CD4-positive, alpha-beta memory T cell (primary cell): ENCODE results near the gene GBP7. TPM values are rescaled to one million over a fixed set of nuclear protein-coding genes. Genes with fewer than 3 reads are reported as not detected.
"Not testable (repeated sequence)": the region's sequence is repeated elsewhere in the genome, so short reads cannot be mapped to it uniquely, and the experiment has no call there.

ENCODE experiments used
- CTCF ChIA-PET: fragments of 350-600 bp; sonication (Branson Sonifier 250); formaldehyde crosslinking; loops from one replicate; lab custom pipeline; 2021; ENCODE audit warnings: inconsistent platforms; ENCODE audit not compliant: partially characterized antibody; lab: Charles Lee
- POLR2A ChIA-PET: fragments of 350-600 bp; sonication (Branson Sonifier 250); formaldehyde crosslinking; loops from one replicate; lab custom pipeline; 2021; ENCODE audit not compliant: partially characterized antibody; lab: Charles Lee
- DNase-seq, 5 donors: peaks; one replicate each; pipeline versions ENCODE4 v3.0.0 to v3.0.0-alpha.2; 2020 to 2022; ENCODE audit warnings: mixed read lengths in 1 of 5
- H3K27ac ChIP-seq: one replicate; pipeline ENCODE4 v1.7.0; 2013; ENCODE audit warnings: low read depth, low read length
- H3K27me3 ChIP-seq: 2 replicates; pipeline ENCODE4 v1.7.0; 2013; ENCODE audit warnings: mild to moderate bottlenecking, low read length, moderate library complexity; ENCODE audit not compliant: insufficient read depth
- H3K36me3 ChIP-seq: 2 replicates; pipeline ENCODE4 v1.7.0; 2013; ENCODE audit warnings: mild to moderate bottlenecking, low read length, moderate library complexity; ENCODE audit not compliant: insufficient read depth
- H3K4me1 ChIP-seq: 2 replicates; pipeline ENCODE4 v1.7.0; 2013; ENCODE audit warnings: mild to moderate bottlenecking, low read length, moderate library complexity; ENCODE audit not compliant: insufficient read depth
- H3K4me3 ChIP-seq, 2 donors: one replicate each; pipeline ENCODE4 v1.7.0; 2013; ENCODE audit warnings: low read length in 2 of 2, mild to moderate bottlenecking in 1 of 2
- H3K9me3 ChIP-seq, 2 donors: one replicate each; pipeline ENCODE4 v1.7.0; 2013; ENCODE audit warnings: low read length in 2 of 2, control low read depth in 1 of 2; ENCODE audit not compliant: control insufficient read depth in 1 of 2
- H3K27ac Mint-ChIP-seq, 7 donors: one replicate each; pipeline ENCODE4 v1.8.0; 2020 to 2021; ENCODE audit warnings: mixed read lengths in 7 of 7, mild to moderate bottlenecking in 6 of 7, inconsistent platforms in 3 of 7, moderate library complexity in 3 of 7
- H3K27me3 Mint-ChIP-seq, 2 donors: one replicate each; pipeline ENCODE4 v1.8.0; 2020 to 2021; ENCODE audit warnings: mixed read lengths in 2 of 2
- H3K36me3 Mint-ChIP-seq, 2 donors: one replicate each; pipeline ENCODE4 v1.8.0; 2020 to 2021; ENCODE audit warnings: mixed read lengths in 2 of 2, inconsistent platforms in 1 of 2, mild to moderate bottlenecking in 1 of 2
- H3K4me1 Mint-ChIP-seq, 4 donors: one replicate each; pipeline ENCODE4 v1.8.0; 2020 to 2021; ENCODE audit warnings: mixed read lengths in 4 of 4, mild to moderate bottlenecking in 1 of 4
- H3K4me3 Mint-ChIP-seq, 8 donors: one replicate each; pipeline ENCODE4 v1.8.0; 2020 to 2021; ENCODE audit warnings: mixed read lengths in 8 of 8, mild to moderate bottlenecking in 7 of 8, moderate library complexity in 6 of 8, inconsistent platforms in 3 of 8
- H3K9me3 Mint-ChIP-seq, 8 donors: one replicate each; pipeline ENCODE4 v1.8.0; 2020 to 2021; ENCODE audit warnings: mixed read lengths in 8 of 8, mild to moderate bottlenecking in 5 of 8, inconsistent platforms in 3 of 8, moderate library complexity in 1 of 8
- intact Hi-C: fragments of 100-400 bp; cut with micrococcal nuclease; formaldehyde crosslinking; loops from one replicate; pipeline ENCODE4 v1.15.1; 2023
- polyA plus RNA-seq, 2 donors: library from polyadenylated mRNA; unstranded; fragments of 300-500 nt; fragmentation: Illumina TruSeq; gene quantifications; one replicate each; pipeline ENCODE4 v1.2.3, GENCODE V29; 2021
- total RNA-seq, 2 experiments: library from RNA; stranded (reverse); gene quantifications; one replicate each; pipeline ENCODE4 v1.2.3, GENCODE V29; 2021

Gene GBP7
- total and polyA plus RNA-seq, 4 experiments from 2014 or later: 0.17 TPM; not detected in 2

DNA sequence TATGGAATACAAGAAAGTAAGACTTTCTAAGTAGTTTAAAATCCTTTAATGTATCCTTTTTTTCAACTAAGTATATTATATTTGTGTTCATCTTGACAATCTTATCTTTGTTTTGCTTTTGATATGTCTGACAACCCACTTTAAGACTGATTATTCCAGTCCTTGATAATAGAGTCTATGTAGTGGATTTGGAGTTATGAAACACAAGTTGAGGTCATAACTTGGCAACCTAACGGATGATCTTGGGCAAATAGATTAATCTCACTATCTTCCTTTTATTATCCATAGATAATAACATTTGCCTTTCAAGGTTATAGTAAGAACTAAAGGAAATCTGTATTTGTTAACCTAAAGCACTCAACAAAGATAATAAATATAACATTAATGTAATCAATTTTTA, 45.1 kb downstream of the GBP7 start:
- Histone ChIP-seq H3K4me1 (peaks cover 21% of the 10 kb centered on the region), H3K9me3 (no peaks in the 10 kb centered on the region), H3K27me3 (no peaks in the 10 kb centered on the region), H3K4me3 (no peak overlapping the region), H3K36me3 (no peaks in the 10 kb centered on the region), H3K27ac (no peak overlapping the region)
- Mint-ChIP-seq H3K4me3 (no peak overlapping the region), H3K36me3 (peaks cover 6 to 16% of the 10 kb centered on the region in 2 donors), H3K9me3 (peaks cover 0 to 3% (median 0%) of the 10 kb centered on the region in 8 donors), H3K4me1 (peaks cover 18 to 37% (median 28%) of the 10 kb centered on the region in 4 donors), H3K27ac (no peak overlapping the region), H3K27me3 (no peaks in the 10 kb centered on the region)
- intact Hi-C loops: no loop called here
- DNase-seq: no peak
- POLR2A ChIA-PET: no interaction called here
- CTCF ChIA-PET: interaction anchor here (0.9 kb wide), 1 partner anchor 147 kb away, joined by 3 read pairs; no protein-coding TSS in a partner anchor

DNA sequence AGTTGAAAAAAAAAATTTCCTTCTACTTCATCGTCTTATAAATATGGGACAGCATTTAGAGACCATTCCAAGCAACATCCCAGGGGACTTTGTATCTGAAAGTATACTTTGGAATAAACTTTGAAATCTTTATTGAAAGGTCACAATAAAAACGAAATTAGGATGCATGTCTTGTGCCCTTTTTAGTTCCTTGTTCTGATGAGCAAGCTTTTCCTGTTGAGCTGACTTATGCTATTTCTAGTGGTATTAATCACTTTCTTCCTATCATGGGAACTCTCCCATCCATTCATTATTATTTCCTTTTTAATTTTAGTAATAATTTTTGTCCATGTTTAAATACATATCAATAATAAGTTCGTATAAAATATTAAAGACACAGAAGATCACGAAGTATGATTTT, 45.9 kb downstream of the GBP7 start:
- no peaks in the 10 kb centered on the region for H3K36me3 ChIP-seq
- ChIA-PET CTCF (no interaction called here), POLR2A (no interaction called here)
- Mint-ChIP-seq H3K9me3 (peaks cover 0 to 3% (median 0%) of the 10 kb centered on the region in 8 donors), H3K4me3 (peak overlapping the region in 1 of 8 donors; percentile 83), H3K36me3 (peaks cover 3 to 23% of the 10 kb centered on the region in 2 donors), H3K27ac (peak overlapping the region in 2 of 7 donors; percentile 91), H3K27me3 (no peaks in the 10 kb centered on the region), H3K4me1 (peaks cover 18 to 43% (median 28%) of the 10 kb centered on the region in 4 donors)
- no peaks in the 10 kb centered on the region for H3K9me3 ChIP-seq
- no peak for DNase-seq
- peaks cover 21% of the 10 kb centered on the region for H3K4me1 ChIP-seq
- H3K4me3 ChIP-seq: no peak overlapping the region
- no peaks in the 10 kb centered on the region for H3K27me3 ChIP-seq
- intact Hi-C loops: no loop called here
- peak overlapping the region; percentile 59 for H3K27ac ChIP-seq

DNA sequence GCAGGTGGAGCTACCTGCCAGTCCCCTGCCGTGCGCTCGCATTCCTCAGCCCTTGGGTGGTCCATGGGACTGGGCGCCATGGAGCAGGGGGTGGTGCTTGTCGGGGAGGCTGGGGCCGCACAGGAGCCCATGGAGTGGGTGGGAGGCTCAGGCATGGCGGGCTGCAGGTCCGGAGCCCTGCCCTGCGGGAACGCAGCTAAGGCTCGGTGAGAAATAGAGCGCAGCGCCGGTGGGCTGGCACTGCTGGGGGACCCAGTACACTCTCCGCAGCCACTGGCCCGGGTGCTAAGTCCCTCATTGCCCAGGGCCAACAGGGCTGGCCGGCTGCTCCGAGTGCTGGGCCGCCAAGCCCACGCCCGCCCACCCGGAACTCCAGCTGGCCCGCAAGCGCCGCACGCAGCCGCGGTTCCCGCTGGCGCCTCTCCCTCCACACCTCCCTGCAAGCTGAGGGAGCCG, 47.8 kb downstream of the GBP7 start:
- ChIA-PET CTCF (interaction anchor here (1.6 to 2.0 kb wide), 7 partner anchors 42 to 230 kb away, joined by 3 to 13 read pairs (median 7); partner anchors contain the start of genes GBP3 and GBP4), POLR2A (interaction anchor here (1.1 to 3.6 kb wide), 10 partner anchors 11 to 237 kb away, joined by 3 to 42 read pairs (median 9); partner anchors contain the start of gene GBP1)
- DNase-seq: peak in 1 of 5 donors; percentile 42
- peaks cover 10 to 40% of the 10 kb centered on the region in 2 donors for H3K36me3 Mint-ChIP-seq
- peak overlapping the region in 5 of 8 donors; percentile 15 to 99 (median 90) for H3K4me3 Mint-ChIP-seq
- H3K4me1 ChIP-seq: peaks cover 36% of the 10 kb centered on the region
- peaks cover 27 to 61% (median 41%) of the 10 kb centered on the region in 4 donors for H3K4me1 Mint-ChIP-seq
- H3K4me3 ChIP-seq, H3K27me3 Mint-ChIP-seq, H3K27me3 ChIP-seq, intact Hi-C loops, H3K9me3 Mint-ChIP-seq, H3K36me3 ChIP-seq, H3K9me3 ChIP-seq: not testable (repeated sequence)
- peak overlapping the region in 3 of 7 donors; percentile 93 to 98 (median 94) for H3K27ac Mint-ChIP-seq
- peak overlapping the region; percentile 59 for H3K27ac ChIP-seq

DNA sequence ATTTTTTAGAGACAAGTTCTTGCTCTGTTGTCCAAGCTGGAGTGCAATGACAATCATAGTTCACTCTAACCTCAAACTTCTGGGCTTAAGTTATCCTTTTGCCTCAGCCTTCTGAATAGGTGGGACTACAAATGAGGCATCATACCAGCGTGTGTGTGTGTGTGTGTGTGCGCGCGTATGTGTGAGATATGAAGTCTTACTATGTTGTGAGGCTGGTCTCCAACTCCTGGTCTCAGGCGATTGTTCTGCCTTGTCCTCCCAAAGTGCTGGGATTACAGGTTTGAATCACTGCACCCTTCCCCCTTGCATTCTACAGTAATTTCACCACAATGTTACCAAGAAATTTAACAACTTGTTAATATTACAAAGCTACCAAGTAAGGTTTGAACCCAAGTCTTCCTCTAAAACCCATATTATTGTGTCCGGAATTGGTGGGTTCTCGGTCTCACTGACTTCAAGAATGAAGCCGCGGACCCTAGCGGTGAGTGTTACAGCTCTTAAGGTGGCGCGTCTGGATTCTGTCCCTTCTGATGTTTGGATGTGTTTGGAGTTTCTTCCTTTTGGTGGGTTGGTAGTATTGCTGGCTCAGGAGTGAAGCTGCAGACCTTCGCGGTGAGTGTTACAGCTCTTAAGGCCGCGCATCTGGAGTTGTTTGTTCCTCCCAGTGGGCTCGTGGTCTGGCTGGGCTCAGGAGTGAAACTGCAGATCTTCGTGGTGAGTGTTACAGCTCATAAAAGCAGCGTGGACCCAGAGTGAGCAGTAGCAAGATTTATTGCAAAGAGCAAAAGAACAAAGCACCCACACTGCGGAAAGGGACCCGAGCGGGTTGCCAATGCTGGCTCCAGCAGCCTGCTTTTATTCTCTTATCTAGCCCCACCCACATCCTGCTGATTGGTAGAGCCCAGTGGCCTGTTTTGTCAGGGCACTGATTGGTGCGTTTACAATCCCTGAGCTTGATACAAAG, 48.9 kb downstream of the GBP7 start:
- H3K9me3 ChIP-seq, H3K9me3 Mint-ChIP-seq, H3K27me3 Mint-ChIP-seq, H3K27me3 ChIP-seq, H3K36me3 ChIP-seq: not testable (repeated sequence)
- ChIA-PET POLR2A (interaction anchor here (0.7 to 3.6 kb wide), 31 partner anchors 8 to 543 kb away, joined by 3 to 42 read pairs (median 5); partner anchors contain the start of genes GBP1 and GTF2B), CTCF (interaction anchor here (0.9 to 2.0 kb wide), 14 partner anchors 16 to 233 kb away, joined by 3 to 13 read pairs (median 4); partner anchors contain the start of genes GBP3 and GBP4)
- H3K27ac Mint-ChIP-seq: peak overlapping the region; percentile 93 to 99 (median 97)
- intact Hi-C loops: loop anchor here (1.0 to 2.0 kb wide), 4 partner anchors 62 to 231 kb away; partner anchors contain the start of genes GBP1 and GBP3
- Histone ChIP-seq H3K4me1 (peaks cover 48% of the 10 kb centered on the region), H3K27ac (peak overlapping the region; percentile 80), H3K4me3 (peak overlapping the region; percentile 75 to 83)
- DNase-seq: peak; percentile 72 to 83 (median 75)
- H3K4me1 Mint-ChIP-seq: peaks cover 35 to 73% (median 51%) of the 10 kb centered on the region in 4 donors
- H3K36me3 Mint-ChIP-seq: peaks cover 14 to 49% of the 10 kb centered on the region in 2 donors
- peak overlapping the region; percentile 97 to 100 (median 100) for H3K4me3 Mint-ChIP-seq

DNA sequence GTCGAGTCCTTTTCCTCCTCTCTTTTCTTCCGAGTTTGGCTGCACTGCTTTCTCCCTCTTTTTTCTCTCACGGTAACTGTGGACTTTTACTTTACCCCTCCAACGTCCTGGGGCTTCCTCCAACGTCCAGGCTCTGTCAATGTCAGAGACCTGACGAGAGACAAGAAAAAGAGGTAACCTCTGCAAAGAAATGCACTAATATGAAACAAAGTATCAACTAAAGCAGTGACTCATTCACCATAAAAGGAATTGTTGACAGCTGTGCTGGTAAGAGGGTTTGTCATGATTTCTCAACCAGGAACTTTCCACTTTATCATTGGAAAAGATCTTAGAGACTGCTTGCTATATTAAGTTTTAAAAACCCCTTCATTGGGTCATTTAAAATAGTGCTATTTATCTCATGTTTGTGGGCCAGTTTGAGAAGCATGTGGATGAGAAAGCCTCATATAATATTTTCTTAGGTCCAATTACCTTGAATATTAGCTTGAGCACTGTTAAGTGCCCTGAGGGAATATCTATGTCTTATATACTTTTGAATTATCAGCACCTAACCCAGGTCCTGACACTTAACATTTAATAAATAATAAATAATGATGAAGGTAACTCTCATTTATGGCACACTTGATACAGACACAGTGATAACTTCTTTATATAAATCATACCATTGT, 49.8 kb downstream of the GBP7 start, which contains the start of gene GBP2:
GBP2 (minus strand) TSS at position 202 of the 668 bp plus-strand sequence. CDS start 4,148 bp downstream, outside the sequence.
- CTCF ChIA-PET: interaction anchor here (0.9 to 2.0 kb wide), 14 partner anchors 15 to 234 kb away, joined by 3 to 13 read pairs (median 4); partner anchors contain the start of genes GBP3 and GBP4
- Mint-ChIP-seq H3K4me1 (peaks cover 40 to 77% (median 55%) of the 10 kb centered on the region in 4 donors), H3K4me3 (peak within 1 kb of the TSS; percentile 97 to 100 (median 100)), H3K9me3 (peaks cover 0 to 3% (median 0%) of the 10 kb centered on the region in 8 donors), H3K27me3 (no peaks in the 10 kb centered on the region), H3K27ac (peak within 1 kb of the TSS; percentile 93 to 100 (median 99)), H3K36me3 (peaks cover 15 to 54% of the 10 kb centered on the region in 2 donors)
- DNase-seq: peak; percentile 34 to 54 (median 43)
- H3K27me3 ChIP-seq: no peaks in the 10 kb centered on the region
- H3K36me3 ChIP-seq: no peaks in the 10 kb centered on the region
- H3K27ac ChIP-seq: peak within 1 kb of the TSS; percentile 80
- no peaks in the 10 kb centered on the region for H3K9me3 ChIP-seq
- H3K4me3 ChIP-seq: peak within 1 kb of the TSS; percentile 75 to 83
- H3K4me1 ChIP-seq: peaks cover 52% of the 10 kb centered on the region
- POLR2A ChIA-PET: interaction anchor here (0.7 to 3.6 kb wide), 26 partner anchors 9 to 544 kb away, joined by 3 to 42 read pairs (median 6); partner anchors contain the start of genes GBP1 and GTF2B
- intact Hi-C loops: loop anchor here (1.0 to 2.0 kb wide), 5 partner anchors 17 to 232 kb away; partner anchors contain the start of genes GBP1 and GBP3

DNA sequence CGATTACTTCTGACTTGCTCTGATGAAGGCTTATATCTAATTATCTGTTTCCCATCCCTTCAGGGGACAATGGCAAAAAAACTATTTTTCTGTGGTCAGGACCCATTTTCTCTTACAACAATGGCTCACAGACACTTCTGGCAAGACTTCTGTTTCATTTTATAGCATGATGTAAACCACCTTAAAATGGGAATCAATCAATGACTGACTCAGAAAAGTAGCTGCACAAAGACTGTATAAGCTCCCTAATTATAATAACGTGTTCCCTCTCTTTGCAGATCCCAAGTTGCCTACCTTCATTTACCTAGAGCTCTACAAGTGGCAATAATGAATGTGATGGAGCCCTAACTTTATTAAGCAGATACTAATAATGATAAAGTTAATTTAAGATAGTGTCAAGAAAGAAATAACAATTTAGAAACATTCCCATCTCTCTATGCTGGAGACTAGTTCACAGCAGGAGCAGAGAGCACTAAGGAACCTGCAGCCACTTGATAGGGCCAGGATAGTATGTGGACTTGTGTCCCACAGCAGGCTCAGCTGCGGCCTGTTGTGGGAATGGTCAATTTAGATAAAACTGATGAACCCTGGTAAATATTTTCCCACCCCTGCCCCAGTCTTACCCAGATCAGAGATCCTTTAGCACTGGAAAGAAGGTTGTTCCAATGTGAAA, 50.4 kb downstream of the GBP7 start:
- Histone ChIP-seq H3K4me3 (peak overlapping the region; percentile 75 to 83), H3K4me1 (peaks cover 52% of the 10 kb centered on the region), H3K27ac (peak overlapping the region; percentile 80), H3K9me3 (no peaks in the 10 kb centered on the region), H3K36me3 (no peaks in the 10 kb centered on the region), H3K27me3 (no peaks in the 10 kb centered on the region)
- no peak for DNase-seq
- intact Hi-C loops: loop anchor here (2.0 kb wide), 1 partner anchor 17 kb away; no protein-coding TSS in a partner anchor
- ChIA-PET POLR2A (interaction anchor here (0.6 to 3.6 kb wide), 17 partner anchors 9 to 234 kb away, joined by 3 to 42 read pairs (median 5); partner anchors contain the start of genes GBP1 and GTF2B), CTCF (interaction anchor here (0.8 to 1.5 kb wide), 11 partner anchors 15 to 239 kb away, joined by 3 to 5 read pairs (median 3); partner anchors contain the start of gene GBP6)
- Mint-ChIP-seq H3K27ac (peak overlapping the region; percentile 93 to 100 (median 99)), H3K4me3 (peak overlapping the region; percentile 97 to 100 (median 100)), H3K4me1 (peaks cover 40 to 76% (median 54%) of the 10 kb centered on the region in 4 donors), H3K36me3 (peaks cover 20 to 58% of the 10 kb centered on the region in 2 donors), H3K27me3 (no peaks in the 10 kb centered on the region), H3K9me3 (peaks cover 0 to 3% (median 0%) of the 10 kb centered on the region in 8 donors)
